Activated naive CD4-positive, alpha-beta T cell treated with anti-CD3 and anti-CD28 coated beads, Interleukin-2, amount 10 ng/mL, durations not matched to agents 7 days and 5 days (primary cell): ENCODE results near the gene CLEC14A.
A peak's percentile ranks its signal among the peaks of the same experiment; 100 is the strongest.

Experiments
- CTCF ChIA-PET: fragments of 350-600 bp; sonication (Branson Sonifier 250); formaldehyde crosslinking; loops from one replicate; lab custom pipeline; 2021; ENCODE audit warnings: antibody characterized with exemption; lab: Charles Lee
- DNase-seq: peaks from one replicate; pipeline ENCODE4 v3.0.0-alpha.2; 2020
- H3K27ac Mint-ChIP-seq: one replicate; pipeline ENCODE4 v1.8.0; 2021; ENCODE audit warnings: mild to moderate bottlenecking, moderate library complexity, mixed read lengths
- H3K27me3 Mint-ChIP-seq: one replicate; pipeline ENCODE4 v1.8.0; 2021; ENCODE audit warnings: mild to moderate bottlenecking, mixed read lengths
- H3K36me3 Mint-ChIP-seq: one replicate; pipeline ENCODE4 v1.8.0; 2021; ENCODE audit warnings: mixed read lengths
- H3K4me1 Mint-ChIP-seq: one replicate; pipeline ENCODE4 v1.8.0; 2021; ENCODE audit warnings: mixed read lengths
- H3K4me3 Mint-ChIP-seq: one replicate; pipeline ENCODE4 v1.8.0; 2021; ENCODE audit warnings: mild to moderate bottlenecking, moderate library complexity, mixed read lengths
- H3K9me3 Mint-ChIP-seq: one replicate; pipeline ENCODE4 v1.8.0; 2021; ENCODE audit warnings: mixed read lengths

CLEC14A gene

GRCh38 chr14:38255673-38256532 is at the start of gene CLEC14A:
Gene CLEC14A, minus strand, starts transcription at chr14:38256093. Its CDS starts 71 bp downstream, at chr14:38256022.
- H3K27ac Mint-ChIP-seq: no peak within 1 kb of the TSS
- H3K4me1 Mint-ChIP-seq: peaks cover 14% of the 10 kb centered on the region
- peak; percentile 27 for DNase-seq
- H3K27me3 Mint-ChIP-seq: peaks cover 45% of the 10 kb centered on the region
- H3K4me3 Mint-ChIP-seq: peak within 1 kb of the TSS; percentile 47
- H3K9me3 Mint-ChIP-seq: no peaks in the 10 kb centered on the region
- no peaks in the 10 kb centered on the region for H3K36me3 Mint-ChIP-seq
- CTCF ChIA-PET: no interaction called here

GRCh38 chr14:38302966-38303365 is 47.1 kb upstream of the CLEC14A start:
- no peak overlapping the region for H3K27ac Mint-ChIP-seq
- DNase-seq: no peak
- no peaks in the 10 kb centered on the region for H3K9me3 Mint-ChIP-seq
- H3K4me1 Mint-ChIP-seq: no peaks in the 10 kb centered on the region
- no peaks in the 10 kb centered on the region for H3K27me3 Mint-ChIP-seq
- no peaks in the 10 kb centered on the region for H3K36me3 Mint-ChIP-seq
- CTCF ChIA-PET: no interaction called here
- no peak overlapping the region for H3K4me3 Mint-ChIP-seq

- CTCF ChIA-PET: no interaction called here
- H3K4me1 Mint-ChIP-seq: no peaks in the 10 kb centered on the region
Measured at GRCh38 chr14:38302034-38302433, 46.1 kb upstream of the CLEC14A start.

GRCh38 chr14:38297681-38298080 is 41.8 kb upstream of the CLEC14A start:
- CTCF ChIA-PET: interaction anchor here (0.7 kb wide), 1 partner anchor 394 kb away, joined by 3 read pairs; no protein-coding TSS in a partner anchor
- Mint-ChIP-seq H3K4me1 (no peaks in the 10 kb centered on the region), H3K4me3 (no peak overlapping the region), H3K9me3 (no peaks in the 10 kb centered on the region), H3K27me3 (no peaks in the 10 kb centered on the region), H3K27ac (no peak overlapping the region), H3K36me3 (no peaks in the 10 kb centered on the region)
- DNase-seq: no peak

More at GRCh38 chr14:38302034-38302433, 46.1 kb upstream of the CLEC14A start:
- no peaks in the 10 kb centered on the region for H3K36me3 Mint-ChIP-seq
- H3K27me3 Mint-ChIP-seq: no peaks in the 10 kb centered on the region
- no peaks in the 10 kb centered on the region for H3K9me3 Mint-ChIP-seq
- no peak overlapping the region for H3K27ac Mint-ChIP-seq
- no peak for DNase-seq
- H3K4me3 Mint-ChIP-seq: no peak overlapping the region

- H3K27ac Mint-ChIP-seq: no peak overlapping the region
- no peak overlapping the region for H3K4me3 Mint-ChIP-seq
- no peaks in the 10 kb centered on the region for H3K4me1 Mint-ChIP-seq
- CTCF ChIA-PET: no interaction called here
- H3K36me3 Mint-ChIP-seq: no peaks in the 10 kb centered on the region
- no peaks in the 10 kb centered on the region for H3K9me3 Mint-ChIP-seq
- DNase-seq: no peak
- no peaks in the 10 kb centered on the region for H3K27me3 Mint-ChIP-seq
Measured at GRCh38 chr14:38291681-38292467, 36.0 kb upstream of the CLEC14A start.

GRCh38 chr14:38290601-38291188 is 34.8 kb upstream of the CLEC14A start:
- Mint-ChIP-seq H3K27ac (no peak overlapping the region), H3K27me3 (peaks cover 2% of the 10 kb centered on the region), H3K9me3 (no peaks in the 10 kb centered on the region), H3K4me3 (no peak overlapping the region), H3K36me3 (no peaks in the 10 kb centered on the region), H3K4me1 (no peaks in the 10 kb centered on the region)
- CTCF ChIA-PET: no interaction called here
- DNase-seq: no peak

GRCh38 chr14:38286452-38286851 is 30.6 kb upstream of the CLEC14A start:
- Mint-ChIP-seq H3K27me3 (peaks cover 3% of the 10 kb centered on the region), H3K27ac (no peak overlapping the region), H3K4me1 (no peaks in the 10 kb centered on the region), H3K4me3 (no peak overlapping the region), H3K36me3 (no peaks in the 10 kb centered on the region), H3K9me3 (no peaks in the 10 kb centered on the region)
- DNase-seq: no peak
- CTCF ChIA-PET: no interaction called here

GRCh38 chr14:38285962-38286361 is 30.1 kb upstream of the CLEC14A start:
- Mint-ChIP-seq H3K4me1 (no peaks in the 10 kb centered on the region), H3K27me3 (peaks cover 3% of the 10 kb centered on the region), H3K27ac (no peak overlapping the region), H3K4me3 (no peak overlapping the region), H3K36me3 (no peaks in the 10 kb centered on the region), H3K9me3 (no peaks in the 10 kb centered on the region)
- DNase-seq: no peak
- CTCF ChIA-PET: no interaction called here

- Mint-ChIP-seq H3K36me3 (no peaks in the 10 kb centered on the region), H3K27me3 (peaks cover 3% of the 10 kb centered on the region), H3K9me3 (no peaks in the 10 kb centered on the region), H3K27ac (no peak overlapping the region), H3K4me1 (no peaks in the 10 kb centered on the region), H3K4me3 (no peak overlapping the region)
- DNase-seq: no peak
- CTCF ChIA-PET: no interaction called here
Measured at GRCh38 chr14:38282936-38283335, 27.0 kb upstream of the CLEC14A start.

GRCh38 chr14:38280081-38280480 is 24.2 kb upstream of the CLEC14A start:
- CTCF ChIA-PET: no interaction called here
- H3K27me3 Mint-ChIP-seq: no peaks in the 10 kb centered on the region
- no peaks in the 10 kb centered on the region for H3K9me3 Mint-ChIP-seq

GRCh38 chr14:38279572-38279971 is 23.7 kb upstream of the CLEC14A start:
- Mint-ChIP-seq H3K4me1 (no peaks in the 10 kb centered on the region), H3K27ac (no peak overlapping the region), H3K36me3 (no peaks in the 10 kb centered on the region), H3K9me3 (no peaks in the 10 kb centered on the region), H3K27me3 (no peaks in the 10 kb centered on the region), H3K4me3 (no peak overlapping the region)
- CTCF ChIA-PET: no interaction called here
- DNase-seq: no peak

More at GRCh38 chr14:38280081-38280480, 24.2 kb upstream of the CLEC14A start:
- Mint-ChIP-seq H3K4me3 (no peak overlapping the region), H3K36me3 (no peaks in the 10 kb centered on the region), H3K4me1 (no peaks in the 10 kb centered on the region), H3K27ac (no peak overlapping the region)
- no peak for DNase-seq

- no peaks in the 10 kb centered on the region for H3K27me3 Mint-ChIP-seq
- no peaks in the 10 kb centered on the region for H3K36me3 Mint-ChIP-seq
- H3K27ac Mint-ChIP-seq: no peak overlapping the region
- CTCF ChIA-PET: no interaction called here
- H3K9me3 Mint-ChIP-seq: no peaks in the 10 kb centered on the region
- no peaks in the 10 kb centered on the region for H3K4me1 Mint-ChIP-seq
- no peak for DNase-seq
- no peak overlapping the region for H3K4me3 Mint-ChIP-seq
Measured at GRCh38 chr14:38278035-38278434, 22.1 kb upstream of the CLEC14A start.

GRCh38 chr14:38262844-38263243 is 7.0 kb upstream of the CLEC14A start:
- DNase-seq: no peak
- CTCF ChIA-PET: interaction anchor here (0.7 kb wide), 1 partner anchor 11 kb away, joined by 3 read pairs; no protein-coding TSS in a partner anchor
- Mint-ChIP-seq H3K27ac (no peak overlapping the region), H3K9me3 (no peaks in the 10 kb centered on the region), H3K36me3 (no peaks in the 10 kb centered on the region), H3K4me3 (no peak overlapping the region), H3K4me1 (no peaks in the 10 kb centered on the region), H3K27me3 (peaks cover 6% of the 10 kb centered on the region)

- Mint-ChIP-seq H3K4me1 (peaks cover 2% of the 10 kb centered on the region), H3K4me3 (no peak overlapping the region), H3K36me3 (no peaks in the 10 kb centered on the region), H3K27me3 (peaks cover 12% of the 10 kb centered on the region), H3K9me3 (no peaks in the 10 kb centered on the region), H3K27ac (no peak overlapping the region)
- CTCF ChIA-PET: no interaction called here
- DNase-seq: no peak
Measured at GRCh38 chr14:38261620-38262019, 5.7 kb upstream of the CLEC14A start.
